ENCODE measurements around the gene RNGTT.
"Not testable (repeated sequence)": the region's sequence is repeated elsewhere in the genome, so short reads cannot be mapped to it uniquely, and the experiment has no call there.

DNA sequence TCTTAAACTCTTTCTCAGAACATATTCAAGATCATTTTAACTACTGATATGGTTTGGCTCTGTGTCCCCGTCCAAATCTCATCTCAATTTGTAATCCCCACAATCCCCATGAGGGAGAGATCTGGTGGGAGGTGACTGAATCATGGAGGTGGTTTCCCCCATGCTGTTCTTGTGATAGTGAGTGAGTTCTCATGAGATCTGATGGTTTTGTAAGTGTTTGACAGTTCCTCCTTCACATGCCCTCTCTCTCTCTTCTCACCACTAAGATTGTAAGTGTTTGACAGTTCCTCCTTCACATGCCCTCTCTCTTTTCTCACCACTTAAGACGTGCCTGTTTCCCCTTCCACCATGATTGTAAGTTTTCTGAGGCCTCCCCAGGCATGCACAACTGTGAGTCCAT, 56.3 kb downstream of the RNGTT start:
- not testable (repeated sequence) for TF ChIP-seq EZH2 (IDR thresholded peaks at IDR 0.05; ENCODE audit: low read length, unreplicated experiment)
- TF ChIP-seq, protein P1, sequence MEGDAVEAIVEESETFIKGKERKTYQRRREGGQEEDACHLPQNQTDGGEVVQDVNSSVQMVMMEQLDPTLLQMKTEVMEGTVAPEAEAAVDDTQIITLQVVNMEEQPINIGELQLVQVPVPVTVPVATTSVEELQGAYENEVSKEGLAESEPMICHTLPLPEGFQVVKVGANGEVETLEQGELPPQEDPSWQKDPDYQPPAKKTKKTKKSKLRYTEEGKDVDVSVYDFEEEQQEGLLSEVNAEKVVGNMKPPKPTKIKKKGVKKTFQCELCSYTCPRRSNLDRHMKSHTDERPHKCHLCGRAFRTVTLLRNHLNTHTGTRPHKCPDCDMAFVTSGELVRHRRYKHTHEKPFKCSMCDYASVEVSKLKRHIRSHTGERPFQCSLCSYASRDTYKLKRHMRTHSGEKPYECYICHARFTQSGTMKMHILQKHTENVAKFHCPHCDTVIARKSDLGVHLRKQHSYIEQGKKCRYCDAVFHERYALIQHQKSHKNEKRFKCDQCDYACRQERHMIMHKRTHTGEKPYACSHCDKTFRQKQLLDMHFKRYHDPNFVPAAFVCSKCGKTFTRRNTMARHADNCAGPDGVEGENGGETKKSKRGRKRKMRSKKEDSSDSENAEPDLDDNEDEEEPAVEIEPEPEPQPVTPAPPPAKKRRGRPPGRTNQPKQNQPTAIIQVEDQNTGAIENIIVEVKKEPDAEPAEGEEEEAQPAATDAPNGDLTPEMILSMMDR (conservative IDR thresholded peaks at IDR 0.05; ENCODE audit: low read depth, low read length): not testable (repeated sequence)

Data from PC-3 (cell line).